Germinal center (tissue), 1 donor: Measurements from ENCODE around the gene PLA2G4A.

Experiments
- DNase-seq: peaks from one replicate; pipeline ENCODE4 v3.0.0; 2012; ENCODE audit warnings: mixed read lengths, low spot score

Gene PLA2G4A

GRCh38 chr1:186834399-186834958 lies 5.7 kb downstream of the PLA2G4A start:
- no peak for DNase-seq

GRCh38 chr1:186835448-186835847 lies 6.7 kb downstream of the PLA2G4A start:
- no peak for DNase-seq

- no peak for DNase-seq
Observed at GRCh38 chr1:186837806-186838205, 9.1 kb downstream of the PLA2G4A start.

GRCh38 chr1:186838380-186839040 lies 9.8 kb downstream of the PLA2G4A start:
- DNase-seq: no peak

- DNase-seq: no peak
Observed at GRCh38 chr1:186839041-186839400, 10.3 kb downstream of the PLA2G4A start.

- no peak for DNase-seq
Observed at GRCh38 chr1:186841599-186841998, 12.8 kb downstream of the PLA2G4A start.

- DNase-seq: no peak
Observed at GRCh38 chr1:186842547-186842946, 13.8 kb downstream of the PLA2G4A start.

GRCh38 chr1:186843226-186843625 lies 14.5 kb downstream of the PLA2G4A start:
- no peak for DNase-seq

- DNase-seq: no peak
Observed at GRCh38 chr1:186843931-186844330, 15.2 kb downstream of the PLA2G4A start.

- no peak for DNase-seq
Observed at GRCh38 chr1:186845576-186846210, 16.9 kb downstream of the PLA2G4A start.

- DNase-seq: no peak
Observed at GRCh38 chr1:186848509-186849130, 19.9 kb downstream of the PLA2G4A start.

- DNase-seq: no peak
Observed at GRCh38 chr1:186849271-186849671, 20.5 kb downstream of the PLA2G4A start.

- no peak for DNase-seq
Observed at GRCh38 chr1:186849826-186850225, 21.1 kb downstream of the PLA2G4A start.

- no peak for DNase-seq
Observed at GRCh38 chr1:186854102-186854501, 25.4 kb downstream of the PLA2G4A start.

- no peak for DNase-seq
Observed at GRCh38 chr1:186858923-186859322, 30.2 kb downstream of the PLA2G4A start.

- DNase-seq: no peak
Observed at GRCh38 chr1:186859995-186860394, 31.2 kb downstream of the PLA2G4A start.

GRCh38 chr1:186864296-186864695 lies 35.5 kb downstream of the PLA2G4A start:
- no peak for DNase-seq

- no peak for DNase-seq
Observed at GRCh38 chr1:186865253-186865652, 36.5 kb downstream of the PLA2G4A start.

GRCh38 chr1:186865857-186866256 lies 37.1 kb downstream of the PLA2G4A start:
- DNase-seq: no peak

- DNase-seq: no peak
Observed at GRCh38 chr1:186869526-186870228, 40.9 kb downstream of the PLA2G4A start.

GRCh38 chr1:186871784-186872183 lies 43.0 kb downstream of the PLA2G4A start:
- DNase-seq: no peak

- no peak for DNase-seq
Observed at GRCh38 chr1:186872291-186872690, 43.5 kb downstream of the PLA2G4A start.

- DNase-seq: no peak
Observed at GRCh38 chr1:186873687-186874086, 44.9 kb downstream of the PLA2G4A start.
